ENCODE results near the gene NRXN3. TPM values are rescaled to one million over a fixed set of nuclear protein-coding genes. Genes with fewer than 3 reads are reported as not detected.

Gene NRXN3
- polyA plus RNA-seq, 1 donor (not counting 4 experiments of a cell fraction or from before 2014, with no cell fraction given) = 0.89 TPM

DNA sequence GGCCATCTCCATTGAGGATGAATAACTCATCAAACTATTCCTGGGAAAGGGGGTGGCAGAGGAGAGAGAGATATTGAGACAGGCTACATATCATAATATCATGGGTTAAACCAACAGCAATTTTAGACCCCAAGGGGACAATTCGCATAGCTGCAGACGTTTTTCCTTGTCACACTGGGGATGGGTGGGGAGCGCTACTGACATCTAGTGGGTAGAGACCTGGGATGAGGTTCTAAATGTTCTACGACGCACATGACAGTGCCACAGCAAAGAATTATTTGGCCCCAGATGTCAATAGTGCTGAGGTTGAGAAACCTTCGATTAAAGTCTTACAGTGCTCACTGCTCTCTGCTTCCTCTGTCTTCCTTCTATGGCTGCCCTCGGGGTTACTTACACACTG, 425.6 kb downstream of the NRXN3 start:
- no peaks in the 10 kb centered on the region for H3K9me1 ChIP-seq (ENCODE audit: control insufficient read depth, extremely low read depth, insufficient read depth, low read length)
- no peak overlapping the region for H3K4me2 ChIP-seq (ENCODE audit: control insufficient read depth, extremely low read depth, insufficient read depth, low read depth, low read length)
- no peaks in the 10 kb centered on the region for H3K9me3 ChIP-seq (ENCODE audit: control insufficient read depth, low read depth, low read length)
- FAIRE-seq (no peak), DNase-seq (ENCODE audit: low read depth, low spot score) (no peak)
- no peaks in the 10 kb centered on the region for H3K27me3 ChIP-seq (ENCODE audit: control insufficient read depth, extremely low read depth, insufficient read depth, low read length)
- H3K27ac ChIP-seq (ENCODE audit: control insufficient read depth, insufficient read depth, low read length) = no peak overlapping the region
- TF ChIP-seq CTCF (optimal IDR thresholded peaks at IDR 0.05 in 1 of 3, IDR thresholded peaks at IDR 0.05 in 1 of 3, conservative IDR thresholded peaks at IDR 0.05 in 1 of 3; ENCODE audit: extremely low read depth in 1 of 3, insufficient read depth in 2 of 3, low read length in 3 of 3) (peak; percentile 17 to 54 (median 26)), EZH2 (IDR thresholded peaks at IDR 0.05; ENCODE audit: low read length) (no peak)
- dilution Hi-C loops (cut with MboI; ENCODE audit: extremely low pct_ligation_motif_present, low sequenced_read_pairs) = no loop called here
- H2AFZ ChIP-seq (ENCODE audit: control insufficient read depth, low read length) = no peak overlapping the region
- no peaks in the 10 kb centered on the region for H3K79me2 ChIP-seq (ENCODE audit: control insufficient read depth, insufficient read depth, low read length)
- H3K9ac ChIP-seq (ENCODE audit: control insufficient read depth, extremely low read depth, insufficient read depth, low read length) = no peak overlapping the region
- H3K4me3 ChIP-seq (ENCODE audit: control insufficient read depth in 2 of 3, extremely low read depth in 1 of 3, insufficient read depth in 2 of 3, low read depth in 1 of 3, low read length in 3 of 3) = no peak overlapping the region
- no peaks in the 10 kb centered on the region for H3K36me3 ChIP-seq (ENCODE audit: control insufficient read depth in 2 of 2, extremely low read depth in 1 of 2, insufficient read depth in 2 of 2, low read length in 2 of 2)
- H4K20me1 ChIP-seq (ENCODE audit: control insufficient read depth, extremely low read depth, insufficient read depth, low read length) = no peaks in the 10 kb centered on the region
- H3K4me1 ChIP-seq (ENCODE audit: control insufficient read depth, extremely low read depth, insufficient read depth, low read length) = no peaks in the 10 kb centered on the region

- H3K79me2 ChIP-seq (ENCODE audit: control insufficient read depth, insufficient read depth, low read length) = no peaks in the 10 kb centered on the region
- H3K27ac ChIP-seq (ENCODE audit: control insufficient read depth, insufficient read depth, low read length) = no peak overlapping the region
- H3K4me1 ChIP-seq (ENCODE audit: control insufficient read depth, extremely low read depth, insufficient read depth, low read length) = no peaks in the 10 kb centered on the region
- H3K9me1 ChIP-seq (ENCODE audit: control insufficient read depth, extremely low read depth, insufficient read depth, low read length) = no peaks in the 10 kb centered on the region
- FAIRE-seq (peak; percentile 20), DNase-seq (ENCODE audit: low read depth, low spot score) (no peak)
- no peaks in the 10 kb centered on the region for H4K20me1 ChIP-seq (ENCODE audit: control insufficient read depth, extremely low read depth, insufficient read depth, low read length)
- H3K36me3 ChIP-seq (ENCODE audit: control insufficient read depth in 2 of 2, extremely low read depth in 1 of 2, insufficient read depth in 2 of 2, low read length in 2 of 2) = no peaks in the 10 kb centered on the region
- no peaks in the 10 kb centered on the region for H3K9me3 ChIP-seq (ENCODE audit: control insufficient read depth, low read depth, low read length)
- no peak overlapping the region for H3K9ac ChIP-seq (ENCODE audit: control insufficient read depth, extremely low read depth, insufficient read depth, low read length)
- TF ChIP-seq CTCF (optimal IDR thresholded peaks at IDR 0.05 in 1 of 3, IDR thresholded peaks at IDR 0.05 in 1 of 3, conservative IDR thresholded peaks at IDR 0.05 in 1 of 3; ENCODE audit: extremely low read depth in 1 of 3, insufficient read depth in 2 of 3, low read length in 3 of 3) (peak; percentile 97), EZH2 (IDR thresholded peaks at IDR 0.05; ENCODE audit: low read length) (no peak)
- dilution Hi-C loops (cut with MboI; ENCODE audit: extremely low pct_ligation_motif_present, low sequenced_read_pairs) = no loop called here
- no peaks in the 10 kb centered on the region for H3K27me3 ChIP-seq (ENCODE audit: control insufficient read depth, extremely low read depth, insufficient read depth, low read length)
- no peak overlapping the region for H3K4me2 ChIP-seq (ENCODE audit: control insufficient read depth, extremely low read depth, insufficient read depth, low read depth, low read length)
- H2AFZ ChIP-seq (ENCODE audit: control insufficient read depth, low read length) = no peak overlapping the region
- no peak overlapping the region for H3K4me3 ChIP-seq (ENCODE audit: control insufficient read depth in 2 of 3, extremely low read depth in 1 of 3, insufficient read depth in 2 of 3, low read depth in 1 of 3, low read length in 3 of 3)
Measured at GRCh38 chr14:78598046-78598920, 428.1 kb downstream of the NRXN3 start.
